H1 (cell line): ENCODE results near the gene ASL. TPM values are rescaled to one million over a fixed set of nuclear protein-coding genes. Genes with fewer than 3 reads are reported as not detected.

Experiments
- CTCF ChIA-PET: fragments of 300-600 bp; sonication (Branson Sonifier 250); formaldehyde crosslinking; loops from one replicate; lab custom pipeline; 2021; ENCODE audit not compliant: partially characterized antibody; lab: Charles Lee
- POLR2A ChIA-PET: fragments of 300-600 bp; sonication (Branson Sonifier 250); formaldehyde crosslinking; loops from one replicate; lab custom pipeline; 2021; ENCODE audit warnings: inconsistent platforms; ENCODE audit not compliant: partially characterized antibody; lab: Charles Lee
- DNase-seq, 2 experiments: peaks; one replicate each; pipeline versions ENCODE4 v3.0.0 to v3.0.0-alpha.2; 2010 to 2022; ENCODE audit warnings: low spot score in 2 of 2, low read depth in 1 of 2, mixed read lengths in 1 of 2
- FAIRE-seq: peaks from 2 replicates; lab custom pipeline; 2011; peaks lifted over from hg19 to GRCh38; lab: Jason Lieb, UNC
- H2AFZ ChIP-seq: 2 replicates; pipeline ENCODE4 v1.8.1; 2012; ENCODE audit warnings: low read length, inconsistent platforms
- H2AK5ac ChIP-seq: 2 replicates; pipeline ENCODE4 v1.6.1; 2013; ENCODE audit warnings: low read depth, low read length
- H2BK120ac ChIP-seq: replicated peaks from 2 replicates; pipeline ENCODE3; 2013; ENCODE audit warnings: low read depth, low read length, inconsistent platforms
- H2BK12ac ChIP-seq: 2 replicates; pipeline ENCODE4 v1.6.1; 2013; ENCODE audit warnings: low read depth, low read length
- H2BK15ac ChIP-seq: 2 replicates; pipeline ENCODE4 v1.6.1; 2013; ENCODE audit warnings: low read length
- H2BK20ac ChIP-seq: 2 replicates; pipeline ENCODE4 v1.6.1; 2013; ENCODE audit warnings: low read length
- H2BK5ac ChIP-seq: 2 replicates; pipeline ENCODE4 v1.6.1; 2013; ENCODE audit warnings: low read depth, low read length
- H3K14ac ChIP-seq: 2 replicates; pipeline ENCODE4 v1.6.1; 2013; ENCODE audit warnings: inconsistent platforms; ENCODE audit not compliant: insufficient read length
- H3K18ac ChIP-seq: 2 replicates; pipeline ENCODE4 v1.6.1; 2013; ENCODE audit warnings: low read length; ENCODE audit errors: extremely low read depth
- H3K23ac ChIP-seq: 2 replicates; pipeline ENCODE4 v1.6.1; 2013; ENCODE audit warnings: inconsistent platforms; ENCODE audit not compliant: insufficient read length
- H3K23me2 ChIP-seq: 2 replicates; pipeline ENCODE4 v1.6.1; 2013; ENCODE audit warnings: low read depth, low read length
- H3K27ac ChIP-seq: 2 replicates; pipeline ENCODE4 v1.6.1; 2011; ENCODE audit warnings: low read depth, low read length, inconsistent platforms
- H3K27me3 ChIP-seq, 4 experiments: replicated peaks in 1 of 4; 1 replicate in 1 of 4; 2 replicates in 3 of 4; pipeline versions ENCODE4 v1.6.1 to v1.8.1; 2011 to 2013; ENCODE audit warnings: low read length in 3 of 4, mild to moderate bottlenecking in 3 of 4, inconsistent platforms in 2 of 4, mixed read lengths in 2 of 4, moderate library complexity in 1 of 4; ENCODE audit not compliant: control insufficient read depth in 3 of 4, insufficient read depth in 3 of 4; ENCODE audit errors: extremely low read depth in 1 of 4
- H3K36me3 ChIP-seq, 4 experiments: 2 replicates each; pipeline versions ENCODE4 v1.6.1 to v1.8.1; 2011 to 2013; ENCODE audit warnings: mild to moderate bottlenecking in 4 of 4, low read length in 3 of 4, moderate library complexity in 2 of 4, control low read depth in 1 of 4, inconsistent platforms in 1 of 4; ENCODE audit not compliant: insufficient read depth in 4 of 4, control insufficient read depth in 2 of 4
- H3K4ac ChIP-seq: replicated peaks from 2 replicates; pipeline ENCODE3; 2013; ENCODE audit warnings: low read length, low read depth, mixed read lengths, inconsistent platforms; ENCODE audit not compliant: insufficient read length
- H3K4me1 ChIP-seq, 4 experiments: replicated peaks in 1 of 4; 1 replicate in 1 of 4; 2 replicates in 3 of 4; pipeline versions ENCODE4 v1.6.1 to v1.8.1; 2011 to 2013; ENCODE audit warnings: low read length in 3 of 4, inconsistent platforms in 2 of 4, mixed read lengths in 1 of 4; ENCODE audit not compliant: insufficient read depth in 4 of 4, control insufficient read depth in 3 of 4
- H3K4me2 ChIP-seq, 2 experiments: 2 replicates each; pipeline versions ENCODE4 v1.6.1 to v1.8.1; 2011 to 2013; ENCODE audit warnings: low read depth in 2 of 2, low read length in 2 of 2, control low read depth in 1 of 2, inconsistent platforms in 1 of 2, mild to moderate bottlenecking in 1 of 2; ENCODE audit not compliant: insufficient read depth in 1 of 2
- H3K4me3 ChIP-seq, 4 experiments: fragments of 200-600, 300-600 bp in 1 of 4; sonication (generic), shearing (Covaris generic), sonication (Bioruptor Twin) in 1 of 4; 2 replicates each; pipeline versions ENCODE4 v1.5.1 to v1.8.1; 2011 to 2016; ENCODE audit warnings: low read length in 4 of 4, low read depth in 3 of 4, control low read depth in 2 of 4, inconsistent platforms in 2 of 4, mild to moderate bottlenecking in 2 of 4, mixed read lengths in 1 of 4, moderate library complexity in 1 of 4; ENCODE audit not compliant: insufficient read depth in 2 of 4; ENCODE audit errors: extremely low read depth in 1 of 4
- H3K56ac ChIP-seq: replicated peaks from 2 replicates; pipeline ENCODE3; 2013; ENCODE audit warnings: low read depth, mild to moderate bottlenecking, mixed read lengths, low read length, inconsistent platforms; ENCODE audit not compliant: insufficient read length
- H3K79me1 ChIP-seq: 2 replicates; pipeline ENCODE4 v1.6.1; 2013; ENCODE audit warnings: low read depth, low read length, control low read depth
- H3K79me2 ChIP-seq, 2 experiments: 2 replicates each; pipeline versions ENCODE4 v1.6.1 to v1.8.1; 2012 to 2013; ENCODE audit warnings: low read length in 2 of 2, mild to moderate bottlenecking in 2 of 2, inconsistent platforms in 1 of 2; ENCODE audit not compliant: insufficient read depth in 2 of 2, control insufficient read depth in 1 of 2
- H3K9ac ChIP-seq, 4 experiments: replicated peaks in 1 of 4; 1 replicate in 1 of 4; 2 replicates in 3 of 4; pipeline versions ENCODE4 v1.6.1 to v1.8.1; 2011 to 2013; ENCODE audit warnings: low read depth in 3 of 4, low read length in 3 of 4, control low read depth in 2 of 4, mild to moderate bottlenecking in 2 of 4, moderate library complexity in 2 of 4, inconsistent platforms in 1 of 4; ENCODE audit errors: extremely low read depth in 1 of 4
- H3K9me3 ChIP-seq, 2 experiments: 2 replicates each; pipeline versions ENCODE4 v1.6.1 to v1.8.1; 2012 to 2013; ENCODE audit warnings: mild to moderate bottlenecking in 2 of 2, moderate library complexity in 2 of 2, control low read depth in 1 of 2, inconsistent platforms in 1 of 2, low read depth in 1 of 2, low read length in 1 of 2, mixed read lengths in 1 of 2; ENCODE audit not compliant: insufficient read depth in 2 of 2
- H4K20me1 ChIP-seq, 2 experiments: replicated peaks in 1 of 2; 2 replicates each; pipeline versions ENCODE3 to v1.8.1; 2011 to 2013; ENCODE audit warnings: inconsistent platforms in 2 of 2, low read length in 2 of 2, mild to moderate bottlenecking in 1 of 2; ENCODE audit not compliant: insufficient read depth in 2 of 2, control insufficient read depth in 1 of 2
- H4K5ac ChIP-seq: 2 replicates; pipeline ENCODE4 v1.6.1; 2013; ENCODE audit warnings: low read length, low read depth, mixed read lengths, inconsistent platforms; ENCODE audit not compliant: insufficient read length
- H4K8ac ChIP-seq: 2 replicates; pipeline ENCODE4 v1.8.0; 2013; ENCODE audit warnings: mild to moderate bottlenecking, moderate library complexity, low read length, inconsistent platforms; ENCODE audit not compliant: insufficient read depth; ENCODE audit errors: extremely low read depth
- H4K91ac ChIP-seq: replicated peaks from 2 replicates; pipeline ENCODE3; 2013; ENCODE audit warnings: low read length, mixed read lengths, inconsistent platforms; ENCODE audit not compliant: insufficient read length
- ATF2 ChIP-seq: IDR thresholded peaks from 2 replicates; pipeline ENCODE4 v1.6.1; 2012; ENCODE audit warnings: low read length, inconsistent platforms
- CEBPB ChIP-seq: IDR thresholded peaks from 2 replicates; pipeline ENCODE4 v1.6.1; 2012; ENCODE audit warnings: low read depth, low read length
- E2F6 ChIP-seq: IDR thresholded peaks from 2 replicates; pipeline ENCODE4 v1.6.1; 2012; ENCODE audit warnings: inconsistent platforms
- JUN ChIP-seq: IDR thresholded peaks from 2 replicates; pipeline ENCODE4 v1.6.1; 2011; ENCODE audit warnings: low read depth, mild to moderate bottlenecking, improper control_type of control experiment, low read length
- MAFK ChIP-seq: IDR thresholded peaks from 2 replicates; pipeline ENCODE4 v1.6.1; 2012; ENCODE audit warnings: low read depth, mild to moderate bottlenecking, improper control_type of control experiment, low read length
- MAX ChIP-seq: IDR thresholded peaks from 2 replicates; pipeline ENCODE4 v1.6.1; 2012; ENCODE audit warnings: inconsistent platforms
- PHF8 ChIP-seq: fragments of 200-600 bp; sonication (generic); conservative IDR thresholded peaks from 2 replicates; pipeline ENCODE4 v1.7.1; 2012; ENCODE audit warnings: low read depth, mild to moderate bottlenecking, inconsistent platforms, low read length, moderate library complexity
- TAF1 ChIP-seq: IDR thresholded peaks from 2 replicates; pipeline ENCODE4 v1.6.1; 2011; ENCODE audit warnings: mild to moderate bottlenecking, low read depth, low read length
- TAF7 ChIP-seq: optimal IDR thresholded peaks from 2 replicates; pipeline ENCODE3; 2011; ENCODE audit warnings: low read depth, mild to moderate bottlenecking, inconsistent platforms, low read length, moderate library complexity, borderline replicate concordance
- USF2 ChIP-seq: IDR thresholded peaks from 2 replicates; pipeline ENCODE4 v1.6.1; 2011; ENCODE audit warnings: low read length, improper control_type of control experiment
- WGBS, 2 experiments: shearing (Covaris generic) in 1 of 2; methylation state at CpG; one replicate each; pipeline versions ENCODE4 v1.1.6 to v1.1.7; 2013 to 2015; ENCODE audit warnings: low lambda C conversion rate in 2 of 2, mixed read lengths in 2 of 2, inconsistent platforms in 1 of 2, low coverage in 1 of 2, missing lambda C conversion rate in 1 of 2; ENCODE audit not compliant: insufficient replicate concordance in 2 of 2, insufficient coverage in 1 of 2, insufficient read length in 1 of 2; ENCODE audit errors: extremely low coverage in 1 of 2, missing lambda C conversion rate in 1 of 2; 5-methylcytosine and 5-hydroxymethylcytosine counted together
- polyA plus RNA-seq, 7 experiments: library from polyadenylated mRNA; depleted of rRNA in 3 of 7; stranded (reverse) in 5 of 7; unstranded in 2 of 7; fragments of >200 nt in 5 of 7; fragments of 200-250 nt in 2 of 7; gene quantifications; 1 replicate in 5 of 7; 2 replicates in 1 of 7; 4 replicates in 1 of 7; pipeline versions ENCODE4 v1.2.1 to v1.2.3, GENCODE V29; 2011 to 2013; ENCODE audit warnings: missing spikeins in 2 of 7, mixed read lengths in 2 of 7
- total RNA-seq: library from RNA; stranded (reverse); fragmentation: NEBNext Ultra II Directional; extraction: Animal tissue kit (Norgen Biotek cat#: 25700); gene quantifications from 2 replicates; pipeline ENCODE4 v1.2.1, GENCODE V29; 2021

The ASL gene
- total and polyA plus RNA-seq, 2 of the 8 experiments (the other 6 are each of a cell fraction or from before 2014, with no cell fraction given): 23.3 to 35.3 TPM

GRCh38 chr7:66052447-66052846, 23.2 kb upstream of the ASL start:
- Histone ChIP-seq H3K27ac (no peak overlapping the region), H3K56ac (no peak overlapping the region), H4K5ac (no peak overlapping the region), H2BK5ac (no peak overlapping the region), H4K20me1 (no peaks in the 10 kb centered on the region), H3K36me3 (no peaks in the 10 kb centered on the region), H2BK20ac (no peak overlapping the region), H4K8ac (no peak overlapping the region), H3K4me1 (peaks cover 0 to 2% (median 0%) of the 10 kb centered on the region in 4 experiments; a peak in 1 of 7 replicates), H3K27me3 (no peaks in the 10 kb centered on the region; a peak in 1 of 7 replicates), H2AK5ac (no peak overlapping the region), H3K4me3 (no peak overlapping the region), H3K79me1 (no peaks in the 10 kb centered on the region), H3K9me3 (no peaks in the 10 kb centered on the region), H3K23me2 (no peaks in the 10 kb centered on the region), H3K79me2 (no peaks in the 10 kb centered on the region), H3K9ac (no peak overlapping the region), H3K23ac (no peak overlapping the region), H4K91ac (no peak overlapping the region), H3K14ac (no peak overlapping the region), H2BK120ac (no peak overlapping the region), H2BK12ac (no peak overlapping the region), H2AFZ (no peak overlapping the region), H3K18ac (no peak overlapping the region), H3K4me2 (no peak overlapping the region), H3K4ac (no peak overlapping the region), H2BK15ac (no peak overlapping the region)
- FAIRE-seq: no peak
- POLR2A ChIA-PET: interaction anchor here (1.2 kb wide), 1 partner anchor 23 kb away, joined by 5 read pairs; the partner anchor contains the start of gene ASL
- DNase-seq: no peak
- CTCF ChIA-PET: no interaction called here
- WGBS, 2 experiments: 93% methylated on average over 6 of the region's 6 CpGs; no CpG with 5 or more reads in 1 of the 2 experiments
- no peak for TF ChIP-seq USF2
- TF ChIP-seq CEBPB: no peak
- TF ChIP-seq PHF8: no peak
- no peak for TF ChIP-seq TAF1
- no peak for TF ChIP-seq E2F6
- TF ChIP-seq TAF7: no peak
- TF ChIP-seq ATF2: no peak
- TF ChIP-seq MAX: no peak
- no peak for TF ChIP-seq MAFK
- TF ChIP-seq JUN: no peak
